ENCODE results near the gene CPEB4. TPM values are rescaled to one million over a fixed set of nuclear protein-coding genes. Genes with fewer than 3 reads are reported as not detected.
A peak's percentile ranks its signal among the peaks of the same experiment; 100 is the strongest.

The CPEB4 gene
- total and polyA plus RNA-seq, 9 of the 15 experiments (the other 6 are each of a cell fraction or from before 2014, with no cell fraction given), result 7.4 to 21.3 (median 12.4) TPM

- ChIA-PET POLR2A (interaction anchor here (0.9 kb wide), 2 partner anchors 11 to 12 kb away, joined by 3 read pairs; no protein-coding TSS in a partner anchor), CTCF (ENCODE audit: low intra/inter-chr PET ratio) (no interaction called here)
- Histone ChIP-seq H3K9me3 (replicated peaks; ENCODE audit: control insufficient read depth, insufficient read depth, low read depth, low read length) (no peaks in the 10 kb centered on the region), H3K4me3 (no peak overlapping the region), H3K9ac (ENCODE audit: insufficient read depth in 1 of 2, low read depth in 2 of 2, low read length in 2 of 2) (no peak overlapping the region), H3K4me2 (ENCODE audit: insufficient read depth, low read length) (no peak overlapping the region), H2AFZ (ENCODE audit: low read depth, low read length) (no peak overlapping the region), H3K27me3 (ENCODE audit: control insufficient read depth in 2 of 2, insufficient read depth in 2 of 2, low read length in 2 of 2) (no peaks in the 10 kb centered on the region), H3K9me1 (ENCODE audit: control insufficient read depth, insufficient read depth, low read length) (no peaks in the 10 kb centered on the region), H3K79me2 (ENCODE audit: control insufficient read depth, insufficient read depth, low read length) (no peaks in the 10 kb centered on the region), H3K4me1 (replicated peaks in 1 of 2; ENCODE audit: control insufficient read depth in 2 of 2, insufficient read depth in 2 of 2, low read length in 2 of 2) (no peaks in the 10 kb centered on the region; a peak in 1 of 5 replicates), H3K27ac (ENCODE audit: extremely low read depth, low read depth, low read length) (no peak overlapping the region), H3K36me3 (ENCODE audit: control insufficient read depth, insufficient read depth, low read length) (peaks cover 76% of the 10 kb centered on the region), H4K20me1 (replicated peaks; ENCODE audit: control insufficient read depth, insufficient read depth, low read length) (no peaks in the 10 kb centered on the region)
- in situ Hi-C loops (cut with MboI) (no loop called here), intact Hi-C loops (cut with micrococcal nuclease) (no loop called here)
- TF ChIP-seq ZNF639 (CRISPR knock-in tag; conservative IDR thresholded peaks at IDR 0.05 in 1 of 2, IDR thresholded peaks at IDR 0.05 in 1 of 2) (no peak), NFE2L1 (tag; IDR thresholded peaks at IDR 0.05; ENCODE audit: borderline replicate concordance, low read depth) (no peak), ZNF277 (CRISPR knock-in tag; IDR thresholded peaks at IDR 0.05; ENCODE audit: borderline replicate concordance) (no peak), DIDO1 (tag; IDR thresholded peaks at IDR 0.05; ENCODE audit: low read depth) (no peak), PKNOX1 (IDR thresholded peaks at IDR 0.05) (no peak), TEAD4 (IDR thresholded peaks at IDR 0.05; ENCODE audit: low read length) (no peak), TEAD4 (CRISPR knock-in tag; IDR thresholded peaks at IDR 0.05; ENCODE audit: borderline replicate concordance) (no peak), HNRNPLL (IDR thresholded peaks at IDR 0.05; ENCODE audit: low read depth, low read length, poor library complexity, severe bottlenecking) (no peak), ZBTB26 (CRISPR knock-in tag; IDR thresholded peaks at IDR 0.05) (no peak), PTTG1 (tag; IDR thresholded peaks at IDR 0.05; ENCODE audit: low read depth) (no peak)
- DNase-seq (ENCODE audit: extremely low read depth in 1 of 4, low spot score in 3 of 4) (no peak), ATAC-seq (0 out of 3 replicates have a peak, but pooled peaks have one; percentile 26), FAIRE-seq (no peak)
- WGBS (ENCODE audit: insufficient coverage, low coverage, missing lambda C conversion rate), result 83% methylated on average over 5 of the region's 6 CpGs
- no TSS peak for BruUV-seq (replicated peaks)
Observed at GRCh38 chr5:173954671-173955521, 66.7 kb downstream of the CPEB4 start.
